Osteocyte (in vitro differentiated cells): Measurements from ENCODE around the gene GGTLC1. TPM values are rescaled to one million over a fixed set of nuclear protein-coding genes. Genes with fewer than 3 reads are reported as not detected.

ENCODE experiments used
- DNase-seq: peaks from one replicate; pipeline ENCODE4 v3.0.0; 2021; ENCODE audit warnings: mixed read lengths; ENCODE audit not compliant: unreplicated experiment; ENCODE audit errors: extremely low spot score
- H3K27ac Mint-ChIP-seq: one replicate; pipeline ENCODE4 v1.8.0; 2021; ENCODE audit warnings: mild to moderate bottlenecking, mixed read lengths; ENCODE audit not compliant: unreplicated experiment
- H3K27me3 Mint-ChIP-seq: one replicate; pipeline ENCODE4 v1.8.0; 2021; ENCODE audit warnings: mixed read lengths; ENCODE audit not compliant: unreplicated experiment
- H3K36me3 Mint-ChIP-seq: one replicate; pipeline ENCODE4 v1.8.0; 2021; ENCODE audit warnings: mixed read lengths; ENCODE audit not compliant: unreplicated experiment
- H3K4me1 Mint-ChIP-seq: one replicate; pipeline ENCODE4 v1.8.0; 2021; ENCODE audit warnings: mixed read lengths; ENCODE audit not compliant: unreplicated experiment
- H3K4me3 Mint-ChIP-seq: one replicate; pipeline ENCODE4 v1.8.0; 2021; ENCODE audit warnings: mild to moderate bottlenecking, moderate library complexity, mixed read lengths; ENCODE audit not compliant: unreplicated experiment
- H3K9me3 Mint-ChIP-seq: one replicate; pipeline ENCODE4 v1.8.0; 2021; ENCODE audit warnings: mixed read lengths; ENCODE audit not compliant: unreplicated experiment
- total RNA-seq: library from RNA; stranded (reverse); gene quantifications from 2 replicates; pipeline ENCODE4 v1.2.1, GENCODE V29; 2021
- TF ChIP-seq, protein P1 (sequence below): fragments of 200-600 bp; sonication (generic); IDR thresholded peaks from 2 replicates; pipeline ENCODE4 v1.5.0; 2021; ENCODE audit warnings: antibody characterized with exemption, mild to moderate bottlenecking, moderate library complexity

GGTLC1 gene
- total RNA-seq, 1 donor from 2014 or later: not detected

- no peak overlapping the region for H3K4me3 Mint-ChIP-seq
- H3K36me3 Mint-ChIP-seq: no peaks in the 10 kb centered on the region
- no peak overlapping the region for H3K27ac Mint-ChIP-seq
- TF ChIP-seq, protein P1, sequence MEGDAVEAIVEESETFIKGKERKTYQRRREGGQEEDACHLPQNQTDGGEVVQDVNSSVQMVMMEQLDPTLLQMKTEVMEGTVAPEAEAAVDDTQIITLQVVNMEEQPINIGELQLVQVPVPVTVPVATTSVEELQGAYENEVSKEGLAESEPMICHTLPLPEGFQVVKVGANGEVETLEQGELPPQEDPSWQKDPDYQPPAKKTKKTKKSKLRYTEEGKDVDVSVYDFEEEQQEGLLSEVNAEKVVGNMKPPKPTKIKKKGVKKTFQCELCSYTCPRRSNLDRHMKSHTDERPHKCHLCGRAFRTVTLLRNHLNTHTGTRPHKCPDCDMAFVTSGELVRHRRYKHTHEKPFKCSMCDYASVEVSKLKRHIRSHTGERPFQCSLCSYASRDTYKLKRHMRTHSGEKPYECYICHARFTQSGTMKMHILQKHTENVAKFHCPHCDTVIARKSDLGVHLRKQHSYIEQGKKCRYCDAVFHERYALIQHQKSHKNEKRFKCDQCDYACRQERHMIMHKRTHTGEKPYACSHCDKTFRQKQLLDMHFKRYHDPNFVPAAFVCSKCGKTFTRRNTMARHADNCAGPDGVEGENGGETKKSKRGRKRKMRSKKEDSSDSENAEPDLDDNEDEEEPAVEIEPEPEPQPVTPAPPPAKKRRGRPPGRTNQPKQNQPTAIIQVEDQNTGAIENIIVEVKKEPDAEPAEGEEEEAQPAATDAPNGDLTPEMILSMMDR: no peak
- peaks cover 11% of the 10 kb centered on the region for H3K9me3 Mint-ChIP-seq
- DNase-seq: no peak
- H3K27me3 Mint-ChIP-seq: no peaks in the 10 kb centered on the region
- H3K4me1 Mint-ChIP-seq: no peaks in the 10 kb centered on the region
These were observed 22.3 kb downstream of the GGTLC1 start for GRCh38 chr20:23966298-23966697.

- no peak overlapping the region for H3K4me3 Mint-ChIP-seq
- peaks cover 11% of the 10 kb centered on the region for H3K9me3 Mint-ChIP-seq
- DNase-seq: no peak
- H3K27me3 Mint-ChIP-seq: peaks cover 2% of the 10 kb centered on the region
- H3K27ac Mint-ChIP-seq: no peak overlapping the region
- H3K36me3 Mint-ChIP-seq: no peaks in the 10 kb centered on the region
- TF ChIP-seq, protein P1: no peak
- no peaks in the 10 kb centered on the region for H3K4me1 Mint-ChIP-seq
These were observed 24.6 kb downstream of the GGTLC1 start for GRCh38 chr20:23963941-23964340.

DNA sequence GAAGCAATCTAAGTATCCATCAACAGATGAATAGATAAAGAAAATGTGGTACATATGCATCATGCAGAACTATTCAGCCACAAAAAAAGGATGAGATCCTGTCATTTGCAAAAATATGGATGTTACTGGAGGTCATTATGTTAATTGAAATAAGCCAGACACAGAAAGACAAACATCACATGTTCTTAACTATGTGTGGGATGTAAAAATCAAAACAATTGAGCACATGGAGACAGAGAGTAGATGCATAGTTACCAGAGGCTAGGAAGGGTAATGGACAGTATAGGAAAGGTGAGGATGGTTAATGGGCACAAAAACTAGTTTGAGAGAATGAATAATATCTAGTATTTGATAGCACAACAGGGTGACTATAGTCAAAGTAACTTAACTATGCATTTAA, 26.3 kb downstream of the GGTLC1 start:
- TF ChIP-seq, protein P1: no peak
- Mint-ChIP-seq H3K9me3 (peaks cover 11% of the 10 kb centered on the region), H3K36me3 (no peaks in the 10 kb centered on the region), H3K27ac (no peak overlapping the region), H3K27me3 (peaks cover 5% of the 10 kb centered on the region), H3K4me1 (no peaks in the 10 kb centered on the region), H3K4me3 (no peak overlapping the region)
- no peak for DNase-seq

DNA sequence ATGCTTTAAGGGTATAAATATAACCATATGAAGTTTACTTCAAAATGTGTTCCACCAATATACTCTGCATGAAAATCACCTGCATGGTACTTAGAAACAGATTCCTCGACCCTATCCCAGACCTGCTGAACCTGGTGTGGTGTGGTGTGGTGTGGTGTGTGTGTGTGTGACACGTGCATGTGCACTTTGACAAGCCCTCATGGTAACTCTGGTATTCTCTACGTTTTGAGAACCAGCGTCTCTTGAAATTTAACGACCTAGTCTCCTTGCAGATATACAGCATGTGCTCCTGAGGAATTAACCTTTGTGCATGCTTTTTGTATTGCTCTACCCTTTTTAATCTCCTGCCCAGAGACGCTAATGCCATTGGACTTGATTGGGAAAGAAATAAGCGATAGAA, 29.5 kb downstream of the GGTLC1 start:
- no peak overlapping the region for H3K4me3 Mint-ChIP-seq
- no peaks in the 10 kb centered on the region for H3K36me3 Mint-ChIP-seq
- peaks cover 7% of the 10 kb centered on the region for H3K9me3 Mint-ChIP-seq
- no peak for DNase-seq
- TF ChIP-seq, protein P1: no peak
- H3K27ac Mint-ChIP-seq: no peak overlapping the region
- no peaks in the 10 kb centered on the region for H3K4me1 Mint-ChIP-seq
- H3K27me3 Mint-ChIP-seq: peaks cover 7% of the 10 kb centered on the region

DNA sequence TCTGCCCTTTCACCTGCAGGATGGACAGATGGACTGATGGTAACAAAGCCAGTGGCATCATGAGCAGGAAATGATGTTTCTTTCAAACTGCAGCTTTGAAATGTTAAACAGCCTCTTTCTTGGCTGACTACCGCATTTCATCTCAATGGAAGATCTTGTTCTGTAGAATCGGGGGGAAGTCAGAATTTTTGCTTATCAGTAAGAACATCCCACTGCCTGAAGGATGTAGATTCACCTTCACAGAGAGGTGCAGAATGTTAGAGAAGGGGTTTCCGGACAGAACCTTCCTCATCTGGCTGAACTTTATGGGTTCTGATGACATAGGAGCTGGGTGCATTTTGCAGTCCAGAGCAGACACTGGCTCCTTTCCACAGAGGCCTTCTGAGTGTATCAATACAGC, 32.7 kb downstream of the GGTLC1 start:
- Mint-ChIP-seq H3K27ac (no peak overlapping the region), H3K36me3 (no peaks in the 10 kb centered on the region), H3K27me3 (peaks cover 12% of the 10 kb centered on the region), H3K4me3 (no peak overlapping the region), H3K9me3 (no peaks in the 10 kb centered on the region), H3K4me1 (no peaks in the 10 kb centered on the region)
- TF ChIP-seq, protein P1: no peak
- DNase-seq: no peak
